Stimulated activated CD4-positive, alpha-beta T cell treated with anti-CD3 and anti-CD28 coated beads, Interleukin-2, amount 100 ng/mL, for 48 hours (primary cell): ENCODE data around the gene TRAM1L1.

Experiments
- DNase-seq, 2 donors: peaks; one replicate each; pipeline ENCODE4 v3.0.0-alpha.2; 2020

Gene TRAM1L1

DNA sequence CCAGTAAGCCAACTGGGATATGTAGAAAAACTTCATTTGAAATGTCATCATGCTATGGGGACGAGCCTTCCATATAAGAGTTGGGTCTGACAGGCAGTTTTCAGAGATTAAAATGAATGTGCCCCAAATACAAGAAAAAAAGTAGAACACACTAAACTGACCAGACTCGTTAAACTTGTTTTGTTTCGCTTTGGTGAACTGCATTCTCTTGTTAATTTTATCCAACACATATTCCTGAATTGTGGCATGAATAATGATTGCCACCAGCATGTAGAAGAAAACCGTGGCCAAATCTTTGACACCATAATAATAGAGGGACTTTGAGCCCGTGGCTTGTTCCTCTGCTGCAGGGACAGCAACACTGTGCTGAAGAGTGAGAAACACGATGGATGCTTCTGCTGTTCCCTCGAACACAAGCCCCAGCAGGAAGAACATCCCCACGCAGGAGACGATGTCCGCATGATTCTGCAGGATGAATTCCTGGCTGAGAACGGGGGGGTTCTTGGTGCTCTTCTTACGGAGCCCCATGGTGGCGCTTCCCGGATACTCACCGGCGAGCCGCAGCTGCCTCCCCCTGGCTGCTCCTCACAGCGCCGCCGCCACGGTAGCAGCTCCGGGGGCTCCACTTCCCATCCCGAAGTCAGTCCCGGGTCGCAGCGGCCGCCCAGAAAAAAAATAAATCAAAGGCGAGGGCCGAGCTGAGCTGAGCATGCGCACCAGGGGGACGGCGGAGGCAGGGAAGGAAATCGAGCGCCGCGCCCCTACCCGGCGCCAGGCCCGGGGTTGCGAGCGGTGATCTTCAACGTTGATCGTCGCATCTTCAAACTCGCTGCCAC, at the start of gene TRAM1L1:
Gene TRAM1L1 (minus strand): TSS at position 711 of the 836 bp plus-strand sequence. CDS start 183 bp downstream, at position 528.
- DNase-seq: peak in 1 of 2 donors; percentile 4

DNA sequence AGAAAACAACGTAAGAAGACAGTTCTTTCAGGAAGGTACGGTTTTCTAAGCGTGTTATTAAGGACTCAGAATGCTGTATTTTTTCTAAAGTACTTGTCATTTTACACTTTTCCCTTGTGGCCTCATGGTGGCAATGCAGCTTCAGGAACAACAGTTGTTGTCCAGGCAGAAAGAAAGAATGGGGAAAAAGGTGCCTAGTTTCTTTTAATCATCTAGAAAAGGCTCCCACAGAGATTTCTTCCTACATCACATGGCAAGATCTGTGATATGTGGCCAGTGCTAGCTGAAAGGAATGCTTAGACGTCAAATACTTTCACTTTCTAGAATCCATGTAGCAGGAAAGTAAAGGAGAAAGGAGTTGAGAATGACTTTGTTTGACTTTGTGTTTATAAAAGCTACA, 49.0 kb upstream of the TRAM1L1 start:
- no peak for DNase-seq

DNA sequence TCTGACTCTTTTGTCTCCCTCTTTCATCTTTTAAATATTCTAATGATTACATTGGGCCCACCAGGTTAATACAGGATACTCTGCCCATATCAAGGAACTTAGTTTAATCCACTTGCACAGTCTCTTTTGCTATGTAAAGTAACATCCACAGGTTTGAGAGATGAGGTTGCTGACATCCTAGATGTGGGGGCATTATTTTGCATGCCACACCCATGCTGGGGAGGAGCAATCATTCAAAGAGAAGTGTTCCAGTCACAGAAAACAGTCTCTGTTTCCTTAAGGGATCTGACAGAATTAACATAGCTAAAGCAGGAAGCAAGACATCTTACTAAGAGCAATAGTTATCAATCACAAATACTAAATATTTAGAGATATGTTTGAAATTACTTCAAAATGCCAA, 11.5 kb upstream of the TRAM1L1 start:
- DNase-seq: no peak

DNA sequence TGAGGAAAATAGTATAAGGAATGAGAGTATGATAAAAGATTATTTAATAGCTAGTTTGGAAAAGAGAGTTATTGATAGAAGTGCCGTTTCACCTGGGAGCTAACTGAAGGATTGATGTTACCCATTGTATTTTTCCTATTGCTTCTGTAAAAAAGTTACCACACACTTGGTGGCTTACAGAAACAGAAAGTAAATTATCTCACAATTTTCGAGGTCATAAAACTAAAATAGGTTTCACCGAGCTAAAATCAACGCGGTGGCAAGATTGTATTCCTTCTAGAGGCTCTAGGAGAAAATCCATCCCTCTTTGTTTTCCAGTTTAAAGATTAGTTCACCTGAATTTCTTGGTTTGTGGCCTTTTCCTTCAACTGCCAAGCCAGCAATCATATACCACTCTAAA, 11.1 kb upstream of the TRAM1L1 start:
- DNase-seq: no peak

DNA sequence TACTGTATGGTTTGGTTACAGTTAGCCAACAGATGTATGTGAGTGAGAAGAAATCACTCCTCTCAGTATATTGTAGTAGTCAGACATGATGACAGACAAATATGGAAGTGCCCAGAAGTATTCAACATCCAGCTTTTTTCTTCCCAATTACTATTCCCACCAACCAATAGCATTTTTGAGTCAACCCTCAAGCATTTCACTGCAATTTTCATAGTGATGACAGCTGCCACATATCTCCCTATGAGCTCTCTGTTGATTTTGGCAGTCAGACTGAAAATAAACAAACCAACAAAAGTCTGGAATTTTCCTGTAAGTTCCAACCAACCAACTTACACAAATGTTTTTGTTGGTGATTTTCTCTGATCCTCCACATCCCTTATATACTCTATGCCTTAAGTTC, 8.2 kb upstream of the TRAM1L1 start:
- no peak for DNase-seq

DNA sequence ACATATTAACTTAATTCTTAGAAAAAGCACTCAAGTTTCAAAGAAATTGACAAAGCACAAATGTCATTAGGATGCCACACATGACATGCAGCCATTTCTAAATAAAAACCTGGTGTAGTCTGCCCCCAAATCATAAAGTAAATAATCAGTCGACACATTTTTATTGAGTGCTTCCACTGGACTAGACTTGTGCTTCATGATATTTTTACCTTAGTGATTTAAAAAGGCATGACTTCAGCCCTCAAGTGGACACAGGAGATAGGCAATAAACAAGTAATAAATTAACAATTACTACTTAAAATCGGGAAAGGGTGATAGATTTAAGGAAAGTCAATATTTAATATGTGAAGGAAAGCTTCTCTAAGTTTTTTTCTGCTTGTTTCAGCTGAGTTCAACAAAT, 7.6 kb downstream of the TRAM1L1 start:
- DNase-seq: no peak

DNA sequence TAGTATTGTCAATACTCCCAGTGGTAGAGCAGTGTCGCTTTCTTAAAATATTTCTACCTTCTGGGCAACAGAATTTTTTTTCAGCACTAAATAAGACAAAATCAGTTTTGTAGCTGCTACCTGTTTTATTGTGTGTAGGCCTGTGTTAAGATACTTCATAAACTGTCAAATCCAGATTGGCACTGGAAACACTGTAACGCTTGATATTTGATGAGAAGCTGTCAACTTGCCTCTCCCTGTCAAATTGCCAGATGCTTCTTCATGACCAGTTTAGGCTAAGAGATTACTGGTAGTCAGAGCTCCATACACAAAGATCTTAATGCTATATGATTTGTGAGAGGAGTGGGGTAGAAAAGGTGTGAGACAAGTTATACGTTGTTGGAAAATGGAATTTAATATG, 17.3 kb downstream of the TRAM1L1 start:
- DNase-seq: no peak

DNA sequence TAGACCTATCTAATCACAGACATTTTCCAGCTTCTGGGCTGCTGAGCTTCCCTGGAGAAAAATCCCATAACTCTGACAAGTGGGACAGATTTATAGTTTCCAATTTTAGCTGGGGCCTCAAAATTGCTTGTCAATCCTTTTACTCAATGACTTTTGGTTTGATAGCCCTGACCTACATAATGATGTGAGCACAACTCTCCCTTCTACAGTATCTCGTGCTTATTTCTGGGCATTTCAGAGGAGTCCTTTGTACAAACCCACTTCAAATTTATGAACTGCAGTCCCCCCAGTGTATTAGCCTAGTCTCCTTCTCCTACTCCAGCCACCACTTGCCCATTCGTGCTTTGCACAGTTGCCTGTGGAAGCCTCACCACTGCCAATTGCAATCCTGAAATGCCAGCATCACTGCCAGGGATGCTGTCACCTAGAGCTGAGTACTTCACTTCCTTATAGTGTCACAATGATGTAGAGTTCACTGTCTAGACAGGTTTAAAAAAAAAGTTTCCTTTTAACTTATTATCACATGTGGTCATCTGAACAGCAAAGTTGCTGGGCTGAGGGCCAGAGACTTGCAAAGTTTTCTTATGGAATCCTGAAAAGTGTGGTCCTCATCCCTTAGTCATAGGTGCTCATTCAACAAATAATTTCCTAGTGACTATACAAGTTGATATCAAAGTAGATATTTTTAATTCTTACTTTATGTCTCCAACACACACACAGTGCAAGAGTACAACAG, 21.2 kb downstream of the TRAM1L1 start:
- DNase-seq: no peak

DNA sequence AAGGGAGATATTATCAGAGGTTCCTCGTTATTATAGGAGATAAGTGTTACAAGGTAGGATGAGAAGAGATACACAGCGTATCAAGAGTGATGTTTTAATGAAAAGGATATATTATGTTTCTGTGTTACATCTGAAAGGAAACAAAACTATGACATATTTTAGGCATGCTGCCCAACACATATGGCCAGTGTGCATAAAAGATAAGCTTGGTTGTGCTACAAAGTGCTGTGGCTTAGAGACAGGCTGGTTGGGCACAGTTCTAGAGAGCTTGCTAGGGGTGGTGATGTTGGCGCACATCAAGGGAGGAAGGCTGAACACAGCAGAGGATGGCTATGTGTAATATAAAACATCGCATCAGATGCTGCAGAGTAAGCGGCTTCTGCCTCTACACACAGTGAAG, 42.4 kb downstream of the TRAM1L1 start:
- no peak for DNase-seq
